SU-DHL-6 (cell line): ENCODE data around the gene ERN1.

Source experiments
- H2AFZ ChIP-seq: fragments of 200-600 bp; sonication (generic); 2 replicates; pipeline ENCODE4 v1.6.1; 2014; ENCODE audit warnings: low read depth, mild to moderate bottlenecking, moderate library complexity, mixed read lengths, antibody characterized with exemption, low read length; ENCODE audit not compliant: severe bottlenecking
- H3F3A ChIP-seq: fragments of 200-600 bp; shearing (Covaris generic); 2 replicates; pipeline ENCODE4 v1.6.0; 2016; ENCODE audit warnings: antibody characterized with exemption, mild to moderate bottlenecking; ENCODE audit not compliant: insufficient read depth
- H3K27ac ChIP-seq: fragments of 200-600 bp; sonication (generic); 2 replicates; pipeline ENCODE4 v1.5.1; 2016; ENCODE audit warnings: low read depth, mild to moderate bottlenecking, low read length, moderate library complexity, mixed read lengths
- H3K27me3 ChIP-seq: fragments of 200-600 bp; sonication (generic), shearing (Covaris generic); 2 replicates; pipeline ENCODE4 v1.6.0; 2014; ENCODE audit warnings: mild to moderate bottlenecking, low read length
- H3K36me3 ChIP-seq: fragments of 200-600 bp; sonication (generic); 2 replicates; pipeline ENCODE4 v1.6.1; 2014; ENCODE audit warnings: mild to moderate bottlenecking, low read length, mixed read lengths
- H3K4me2 ChIP-seq: fragments of 300-600, 200-600 bp; shearing (Covaris generic), sonication (generic); 2 replicates; pipeline ENCODE4 v1.6.0; 2014; ENCODE audit warnings: low read length, low read depth, mild to moderate bottlenecking; ENCODE audit not compliant: poor library complexity, severe bottlenecking
- H3K4me3 ChIP-seq: fragments of 200-600 bp; sonication (generic); 2 replicates; pipeline ENCODE4 v1.5.1; 2014; ENCODE audit warnings: antibody characterized with exemption, low read length, mild to moderate bottlenecking, mixed read lengths; ENCODE audit not compliant: insufficient read depth, poor library complexity, severe bottlenecking
- H3K79me2 ChIP-seq: fragments of 200-600 bp; sonication (generic); 2 replicates; pipeline ENCODE4 v1.6.1; 2014; ENCODE audit warnings: mild to moderate bottlenecking, low read length, moderate library complexity; ENCODE audit not compliant: insufficient read depth
- H3K9ac ChIP-seq: fragments of 200-600 bp; sonication (generic); 2 replicates; pipeline ENCODE4 v1.7.0; 2014; ENCODE audit warnings: mild to moderate bottlenecking, low read length
- H3K9me2 ChIP-seq: fragments of 200-600 bp; sonication (generic); replicated peaks from 2 replicates; pipeline ENCODE4 v1.6.1; 2014; ENCODE audit warnings: low read length; ENCODE audit not compliant: insufficient read depth
- H3K9me3 ChIP-seq: fragments of 200-600 bp; sonication (generic); 2 replicates; pipeline ENCODE4 v1.6.1; 2014; ENCODE audit warnings: low read length, mixed read lengths; ENCODE audit not compliant: insufficient read depth
- H4K20me1 ChIP-seq: fragments of 200-600 bp; sonication (generic); 2 replicates; pipeline ENCODE4 v1.6.1; 2014; ENCODE audit warnings: low read depth, mild to moderate bottlenecking, antibody characterized with exemption, low read length, moderate library complexity, mixed read lengths
- EZH2phosphoT487 ChIP-seq: fragments of 200-600 bp; sonication (generic), shearing (Covaris generic); conservative IDR thresholded peaks from 2 replicates; pipeline ENCODE4 v1.6.1; 2018; ENCODE audit warnings: mild to moderate bottlenecking, antibody characterized with exemption, low read length, moderate library complexity, mixed read lengths
- TF ChIP-seq, protein P1 (sequence below): fragments of 200-600 bp; sonication (generic); IDR thresholded peaks from one replicate; pipeline ENCODE4 v1.5.1; 2017; ENCODE audit warnings: antibody characterized with exemption, mild to moderate bottlenecking, low read length, moderate library complexity; ENCODE audit not compliant: insufficient read depth, poor library complexity, severe bottlenecking

Gene ERN1

GRCh38 chr17:64006361-64007088 lies 123.4 kb downstream of the ERN1 start:
- no peak overlapping the region for H3K27ac ChIP-seq
- TF ChIP-seq, protein P1, sequence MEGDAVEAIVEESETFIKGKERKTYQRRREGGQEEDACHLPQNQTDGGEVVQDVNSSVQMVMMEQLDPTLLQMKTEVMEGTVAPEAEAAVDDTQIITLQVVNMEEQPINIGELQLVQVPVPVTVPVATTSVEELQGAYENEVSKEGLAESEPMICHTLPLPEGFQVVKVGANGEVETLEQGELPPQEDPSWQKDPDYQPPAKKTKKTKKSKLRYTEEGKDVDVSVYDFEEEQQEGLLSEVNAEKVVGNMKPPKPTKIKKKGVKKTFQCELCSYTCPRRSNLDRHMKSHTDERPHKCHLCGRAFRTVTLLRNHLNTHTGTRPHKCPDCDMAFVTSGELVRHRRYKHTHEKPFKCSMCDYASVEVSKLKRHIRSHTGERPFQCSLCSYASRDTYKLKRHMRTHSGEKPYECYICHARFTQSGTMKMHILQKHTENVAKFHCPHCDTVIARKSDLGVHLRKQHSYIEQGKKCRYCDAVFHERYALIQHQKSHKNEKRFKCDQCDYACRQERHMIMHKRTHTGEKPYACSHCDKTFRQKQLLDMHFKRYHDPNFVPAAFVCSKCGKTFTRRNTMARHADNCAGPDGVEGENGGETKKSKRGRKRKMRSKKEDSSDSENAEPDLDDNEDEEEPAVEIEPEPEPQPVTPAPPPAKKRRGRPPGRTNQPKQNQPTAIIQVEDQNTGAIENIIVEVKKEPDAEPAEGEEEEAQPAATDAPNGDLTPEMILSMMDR = no peak
- TF ChIP-seq EZH2phosphoT487 = no peak

DNA sequence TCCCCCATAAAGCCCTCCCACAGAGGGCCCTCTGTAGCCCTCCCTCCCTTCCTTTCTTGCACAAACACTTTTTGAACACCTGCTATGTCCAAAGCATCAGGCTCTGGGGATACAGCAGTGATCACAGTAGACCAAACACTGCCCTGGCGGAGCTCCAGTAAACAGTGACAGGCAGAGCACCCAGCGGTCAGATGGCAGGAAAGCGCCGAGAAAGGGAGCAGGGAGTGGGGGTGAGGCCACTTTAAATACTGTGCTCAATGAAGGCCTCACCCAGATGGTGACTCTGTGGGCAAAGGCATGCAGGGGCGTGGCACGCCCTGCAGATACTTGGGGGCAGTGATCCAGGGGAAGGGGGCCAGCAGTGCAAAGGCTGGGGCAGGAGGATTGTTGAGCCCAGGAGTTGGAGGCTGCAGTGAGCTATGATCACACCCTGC lies 124.2 kb downstream of the ERN1 start:
- no peaks in the 10 kb centered on the region for H3K9me3 ChIP-seq
- H3K27me3 ChIP-seq = no peaks in the 10 kb centered on the region
- no peaks in the 10 kb centered on the region for H3K9me2 ChIP-seq
- no peak overlapping the region for H3K27ac ChIP-seq
- H3K4me3 ChIP-seq = no peak overlapping the region
- H3K4me2 ChIP-seq = no peak overlapping the region
- no peaks in the 10 kb centered on the region for H4K20me1 ChIP-seq
- H3F3A ChIP-seq = peaks cover 3% of the 10 kb centered on the region; the same call in 1 of the 2 replicates
- H3K36me3 ChIP-seq = peaks cover 9% of the 10 kb centered on the region; the same call in 1 of the 2 replicates
- no peak overlapping the region for H2AFZ ChIP-seq
- no peak for TF ChIP-seq EZH2phosphoT487
- TF ChIP-seq, protein P1 = no peak
- H3K9ac ChIP-seq = no peak overlapping the region
- peaks cover 24% of the 10 kb centered on the region for H3K79me2 ChIP-seq

More at GRCh38 chr17:64006361-64007088, 123.4 kb downstream of the ERN1 start:
- Histone ChIP-seq H3K36me3 (peaks cover 11% of the 10 kb centered on the region; the same call in 1 of the 2 replicates), H3K4me3 (no peak overlapping the region), H3K27me3 (no peaks in the 10 kb centered on the region), H3K4me2 (no peak overlapping the region), H3K79me2 (peaks cover 31% of the 10 kb centered on the region), H2AFZ (no peak overlapping the region), H3K9me3 (no peaks in the 10 kb centered on the region), H4K20me1 (no peaks in the 10 kb centered on the region), H3K9me2 (no peaks in the 10 kb centered on the region), H3K9ac (no peak overlapping the region), H3F3A (peaks cover 3% of the 10 kb centered on the region; the same call in 1 of the 2 replicates)

DNA sequence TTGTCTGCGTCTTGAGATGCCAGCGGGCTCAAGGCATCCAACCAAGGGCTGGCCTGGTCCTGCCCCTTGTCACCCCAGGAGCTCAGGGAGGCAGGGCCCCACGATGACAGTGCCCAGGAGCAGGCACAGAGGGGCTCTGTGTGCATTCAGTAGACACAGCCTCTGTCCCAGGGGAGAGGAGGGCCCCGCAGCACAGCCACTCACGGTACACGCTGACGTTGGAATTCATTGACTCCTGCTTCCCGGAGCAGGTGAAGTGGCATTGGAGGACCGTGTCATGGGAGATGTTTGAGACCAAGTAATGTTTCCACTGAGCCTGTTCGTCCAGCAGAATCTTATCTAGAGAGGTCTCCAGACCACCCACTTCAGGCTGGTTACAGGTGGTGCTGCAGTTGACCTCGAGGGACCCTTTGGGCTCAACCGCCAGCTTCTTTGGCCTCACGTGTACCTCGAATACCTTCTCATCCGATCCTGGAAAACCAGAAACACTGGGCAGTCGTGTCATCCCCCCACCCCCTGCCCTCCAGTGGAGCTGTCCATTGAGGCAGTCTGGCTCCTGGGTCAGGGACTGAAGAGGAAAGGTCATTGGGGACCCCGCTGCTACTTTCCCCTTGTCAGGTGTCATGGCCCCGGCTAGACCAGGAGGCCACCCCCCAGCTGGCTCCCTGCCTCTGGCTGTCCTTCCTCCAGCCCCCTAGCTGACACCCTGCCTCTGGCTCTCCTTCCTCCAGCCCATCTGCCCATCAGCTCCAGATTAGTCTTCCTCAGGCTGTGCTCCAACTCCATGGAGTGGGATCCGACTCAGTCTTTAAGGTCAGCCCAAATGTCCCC lies 124.8 kb downstream of the ERN1 start:
- Histone ChIP-seq H3K4me2 (no peak overlapping the region), H3K36me3 (peaks cover 3% of the 10 kb centered on the region; the same call in 1 of the 2 replicates), H3K27ac (no peak overlapping the region), H3K9me3 (no peaks in the 10 kb centered on the region), H3K9me2 (no peaks in the 10 kb centered on the region), H4K20me1 (no peaks in the 10 kb centered on the region), H3K79me2 (peaks cover 17% of the 10 kb centered on the region), H3F3A (peaks cover 2% of the 10 kb centered on the region; the same call in 1 of the 2 replicates), H3K9ac (no peak overlapping the region), H2AFZ (no peak overlapping the region), H3K4me3 (no peak overlapping the region), H3K27me3 (no peaks in the 10 kb centered on the region)
- TF ChIP-seq EZH2phosphoT487 = no peak
- TF ChIP-seq, protein P1 = no peak
